NB4 (cell line): ENCODE measurements around the gene PDCD1.

ENCODE experiments used
- CTCF ChIP-seq: IDR thresholded peaks from one replicate; pipeline ENCODE4 v1.5.1; 2012; ENCODE audit warnings: low read depth, low read length
- MAX ChIP-seq: IDR thresholded peaks from 2 replicates; pipeline ENCODE4 v1.6.1; 2011; ENCODE audit warnings: low read depth, low read length
- POLR2A ChIP-seq: IDR thresholded peaks from 2 replicates; pipeline ENCODE4 v1.6.1; 2011; ENCODE audit warnings: mild to moderate bottlenecking; ENCODE audit not compliant: insufficient read length; ENCODE audit errors: extremely low read depth

- TF ChIP-seq CTCF (no peak), POLR2A (no peak), MAX (no peak)
Measured at GRCh38 chr2:241833101-241833663, 25.5 kb downstream of the PDCD1 start.
